GM12801 (cell line): ENCODE results near the gene SCNN1A.

Experiments used
- TF ChIP-seq, protein P1 (sequence below): IDR thresholded peaks from one replicate; pipeline ENCODE4 v1.5.1; 2011; ENCODE audit warnings: control low read depth; ENCODE audit not compliant: insufficient read length; ENCODE audit errors: extremely low read depth

Gene SCNN1A

DNA sequence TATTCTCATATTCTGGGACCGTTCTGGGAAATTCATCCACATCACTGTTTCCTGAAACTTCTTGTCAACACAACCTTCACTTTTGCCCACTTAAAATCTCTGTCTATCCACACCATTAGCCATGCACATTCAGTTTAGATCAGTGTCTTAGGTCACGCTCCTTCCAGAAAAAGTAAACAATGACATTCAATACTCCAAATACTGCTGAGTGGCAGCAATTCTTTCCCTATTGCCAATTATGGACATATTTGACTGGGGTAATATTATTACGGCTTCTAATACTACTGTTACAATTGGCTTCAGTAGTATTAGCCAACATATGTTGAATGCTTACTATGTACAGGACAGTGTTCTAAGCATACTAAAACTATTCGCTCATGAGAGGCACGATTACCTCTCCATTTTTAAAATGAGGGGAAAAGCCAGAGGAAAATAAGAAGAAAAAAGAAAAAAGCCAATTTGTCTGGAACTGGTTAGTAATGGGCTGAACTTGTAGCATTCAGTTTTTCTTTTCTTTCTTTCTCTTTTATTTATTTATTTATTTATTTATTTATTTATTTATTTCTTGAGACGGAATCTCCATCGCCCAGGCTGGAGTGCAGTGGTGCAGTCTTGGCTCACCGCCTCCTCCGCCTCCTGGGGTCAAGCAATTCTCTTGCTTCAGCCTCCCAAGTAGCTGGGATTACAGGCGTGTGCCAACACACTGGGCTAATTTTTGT is 32.0 kb upstream of the SCNN1A start:
- TF ChIP-seq, protein P1, sequence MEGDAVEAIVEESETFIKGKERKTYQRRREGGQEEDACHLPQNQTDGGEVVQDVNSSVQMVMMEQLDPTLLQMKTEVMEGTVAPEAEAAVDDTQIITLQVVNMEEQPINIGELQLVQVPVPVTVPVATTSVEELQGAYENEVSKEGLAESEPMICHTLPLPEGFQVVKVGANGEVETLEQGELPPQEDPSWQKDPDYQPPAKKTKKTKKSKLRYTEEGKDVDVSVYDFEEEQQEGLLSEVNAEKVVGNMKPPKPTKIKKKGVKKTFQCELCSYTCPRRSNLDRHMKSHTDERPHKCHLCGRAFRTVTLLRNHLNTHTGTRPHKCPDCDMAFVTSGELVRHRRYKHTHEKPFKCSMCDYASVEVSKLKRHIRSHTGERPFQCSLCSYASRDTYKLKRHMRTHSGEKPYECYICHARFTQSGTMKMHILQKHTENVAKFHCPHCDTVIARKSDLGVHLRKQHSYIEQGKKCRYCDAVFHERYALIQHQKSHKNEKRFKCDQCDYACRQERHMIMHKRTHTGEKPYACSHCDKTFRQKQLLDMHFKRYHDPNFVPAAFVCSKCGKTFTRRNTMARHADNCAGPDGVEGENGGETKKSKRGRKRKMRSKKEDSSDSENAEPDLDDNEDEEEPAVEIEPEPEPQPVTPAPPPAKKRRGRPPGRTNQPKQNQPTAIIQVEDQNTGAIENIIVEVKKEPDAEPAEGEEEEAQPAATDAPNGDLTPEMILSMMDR, result no peak

DNA sequence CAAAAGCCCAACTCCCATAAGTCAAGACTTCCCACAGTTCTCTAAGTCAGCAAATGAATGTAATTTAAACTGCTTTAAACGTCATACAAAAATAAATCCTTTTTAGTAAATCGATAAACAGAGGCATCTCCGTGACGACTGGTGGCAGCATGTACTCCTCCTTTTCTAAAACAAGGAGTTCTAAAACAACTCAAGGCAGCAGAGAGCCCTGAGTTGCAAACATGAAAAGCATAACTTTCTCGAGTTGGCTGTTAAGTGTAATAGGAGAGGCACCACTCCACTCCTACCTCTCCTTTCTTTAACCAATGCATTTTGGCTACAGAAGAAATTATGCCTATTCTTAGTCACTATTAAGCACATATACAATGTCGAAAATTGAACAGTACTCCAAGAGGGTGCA is 30.6 kb upstream of the SCNN1A start:
- TF ChIP-seq, protein P1, result no peak

GRCh38 chr12:6404390-6404789 is 29.0 kb upstream of the SCNN1A start:
- TF ChIP-seq, protein P1, result no peak

GRCh38 chr12:6399884-6400644 is 24.7 kb upstream of the SCNN1A start:
- TF ChIP-seq, protein P1, result no peak

- TF ChIP-seq, protein P1, result no peak
These were observed 20.7 kb upstream of the SCNN1A start for GRCh38 chr12:6396031-6396430.

- TF ChIP-seq, protein P1, result no peak
These were observed 19.0 kb upstream of the SCNN1A start for GRCh38 chr12:6394398-6394797.

DNA sequence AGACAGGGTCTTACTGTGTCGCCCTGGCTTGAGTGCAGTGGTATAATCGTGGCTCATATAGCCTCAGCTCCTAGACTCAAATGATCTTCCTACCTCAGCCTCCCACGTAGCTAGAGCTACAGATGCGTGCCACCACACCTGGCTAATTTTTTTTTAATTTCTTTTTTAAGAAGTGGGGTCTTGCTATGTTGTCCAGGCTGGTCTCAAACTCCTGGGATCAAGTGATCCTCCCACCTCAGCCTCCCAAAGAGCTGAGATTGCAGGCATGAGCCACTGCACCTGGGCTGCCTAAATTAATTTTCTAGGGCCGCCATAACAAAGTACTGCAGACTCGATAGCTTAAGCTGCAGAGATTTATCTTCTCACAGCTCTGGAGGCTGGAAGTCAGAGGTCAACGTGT is 17.7 kb upstream of the SCNN1A start:
- TF ChIP-seq, protein P1, result no peak
